Measurements from ENCODE around the gene PTPN20.

Gene PTPN20

DNA sequence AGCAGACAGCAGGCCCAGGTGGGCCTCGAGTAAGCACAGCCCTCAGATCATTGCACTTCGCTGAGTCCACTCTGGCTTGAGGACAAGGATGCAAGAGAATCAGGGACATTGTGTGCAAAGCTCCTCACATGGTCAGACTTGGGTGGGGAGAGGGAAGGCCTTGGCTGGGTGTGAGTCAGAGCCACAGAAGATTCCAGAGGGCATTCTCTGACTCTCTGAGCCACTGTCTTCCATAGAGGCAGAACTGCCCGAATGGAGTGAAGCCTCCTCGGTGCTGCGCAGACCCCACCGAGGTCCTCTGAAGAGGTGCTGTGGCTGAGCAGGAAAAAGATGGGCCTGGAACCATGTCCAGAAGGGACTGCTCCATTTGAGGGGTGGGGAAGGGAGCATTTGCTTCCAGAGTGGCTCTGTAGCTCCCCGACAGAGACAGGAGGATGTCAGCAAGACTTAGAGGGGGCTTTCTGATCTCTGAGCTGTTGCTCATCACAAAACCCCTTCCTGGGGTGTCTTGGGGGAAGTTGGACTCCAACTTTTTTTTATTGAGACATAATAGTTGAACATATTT is 120.8 kb downstream of the PTPN20 start:
- in situ Hi-C loops (cut with MboI; ENCODE audit: low sequenced_read_pairs): loop anchor here (10.0 kb wide), 1 partner anchor 273 kb away; the partner anchor contains the start of gene GDF10

DNA sequence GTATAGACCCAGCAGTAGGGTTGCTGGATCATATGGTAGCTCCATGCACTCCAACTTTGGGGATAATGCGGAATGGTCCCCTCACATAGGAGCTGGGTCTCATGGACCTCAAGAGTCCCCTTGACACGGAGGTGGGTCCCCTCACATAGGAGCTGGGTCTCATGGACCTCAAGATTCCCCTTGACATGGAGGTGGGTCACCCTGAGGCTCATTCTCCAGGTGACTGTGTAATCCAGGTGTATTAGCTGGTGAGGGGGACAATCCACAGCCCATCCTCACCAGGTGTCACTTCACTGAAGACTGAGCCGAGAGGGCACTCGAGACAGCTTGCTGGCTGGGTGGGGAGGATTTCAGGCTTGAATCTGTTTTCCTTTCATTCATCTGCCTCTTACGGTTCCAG is 121.9 kb downstream of the PTPN20 start:
- in situ Hi-C loops (cut with MboI; ENCODE audit: low sequenced_read_pairs): loop anchor here (10.0 kb wide), 1 partner anchor 272 kb away; the partner anchor contains the start of gene GDF10

GRCh38 chr10:47033541-47034270 is 122.5 kb downstream of the PTPN20 start:
- in situ Hi-C loops (cut with MboI; ENCODE audit: low sequenced_read_pairs): loop anchor here (10.0 kb wide), 1 partner anchor 271 kb away; the partner anchor contains the start of gene GDF10

DNA sequence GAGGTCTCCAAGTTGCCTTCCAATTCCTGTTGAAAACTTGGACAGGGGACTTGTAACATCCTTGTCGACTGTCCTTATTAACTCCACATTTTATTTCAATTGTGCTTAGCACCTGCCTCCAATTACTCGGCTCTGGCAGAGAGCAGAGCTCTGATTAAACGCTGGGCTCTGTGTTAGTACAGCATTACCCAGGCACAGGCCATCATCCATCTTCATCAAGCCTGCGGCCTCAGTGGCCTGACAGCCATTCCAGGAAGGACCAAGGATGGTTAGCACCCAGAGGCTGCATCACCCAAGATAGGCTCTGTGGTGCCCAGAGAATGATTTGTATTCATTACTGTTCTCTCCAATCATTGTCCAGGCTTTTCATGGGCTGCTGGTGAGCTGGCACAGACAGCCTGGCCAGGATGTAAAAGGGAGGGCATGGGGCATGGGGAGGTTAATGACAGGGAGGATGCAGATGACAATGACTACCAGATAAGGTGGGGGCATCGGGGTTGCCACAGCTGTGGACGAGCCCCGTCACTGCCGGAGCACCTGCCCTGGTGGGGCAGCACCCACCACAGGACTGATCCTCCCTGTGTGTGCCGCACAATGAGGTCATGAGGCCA is 123.3 kb downstream of the PTPN20 start:
- in situ Hi-C loops (cut with MboI; ENCODE audit: low sequenced_read_pairs): loop anchor here (10.0 kb wide), 1 partner anchor 270 kb away; the partner anchor contains the start of gene GDF10

- in situ Hi-C loops (cut with MboI; ENCODE audit: low sequenced_read_pairs): loop anchor here (10.0 kb wide), 1 partner anchor 270 kb away; the partner anchor contains the start of gene GDF10
Measured at GRCh38 chr10:47035171-47035818, 124.1 kb downstream of the PTPN20 start.

DNA sequence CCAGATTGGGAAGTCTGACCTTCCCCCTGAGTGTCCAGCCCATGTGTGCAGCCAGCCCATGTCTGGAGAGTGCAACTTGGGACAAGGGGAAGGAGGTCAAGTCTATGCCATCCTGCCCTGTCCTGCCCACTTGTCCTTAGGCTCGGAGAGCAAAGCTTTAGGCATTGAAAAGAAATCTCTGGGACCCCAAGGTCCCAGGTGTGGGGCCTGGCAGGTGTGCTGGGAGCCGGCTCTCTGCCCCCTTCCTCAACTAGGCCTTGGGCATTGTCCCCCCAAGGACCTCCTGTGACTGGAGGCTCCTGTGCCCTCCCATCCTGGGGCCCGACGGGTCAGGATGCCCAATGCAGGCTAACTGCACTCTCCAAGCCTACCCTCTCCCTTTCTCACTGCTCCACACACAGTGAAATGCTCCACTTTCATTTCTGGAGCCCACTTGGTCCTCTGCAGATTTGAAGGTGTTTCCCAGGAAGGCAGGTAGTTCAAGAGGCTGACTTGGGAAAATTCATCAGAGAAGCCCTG is 124.7 kb downstream of the PTPN20 start:
- in situ Hi-C loops (cut with MboI; ENCODE audit: low sequenced_read_pairs): loop anchor here (10.0 kb wide), 1 partner anchor 269 kb away; the partner anchor contains the start of gene GDF10

GRCh38 chr10:47036771-47037170 is 125.5 kb downstream of the PTPN20 start:
- in situ Hi-C loops (cut with MboI; ENCODE audit: low sequenced_read_pairs): loop anchor here (10.0 kb wide), 1 partner anchor 268 kb away; the partner anchor contains the start of gene GDF10

GRCh38 chr10:47037654-47038425 is 126.6 kb downstream of the PTPN20 start:
- in situ Hi-C loops (cut with MboI; ENCODE audit: low sequenced_read_pairs): loop anchor here (10.0 kb wide), 1 partner anchor 267 kb away; the partner anchor contains the start of gene GDF10

DNA sequence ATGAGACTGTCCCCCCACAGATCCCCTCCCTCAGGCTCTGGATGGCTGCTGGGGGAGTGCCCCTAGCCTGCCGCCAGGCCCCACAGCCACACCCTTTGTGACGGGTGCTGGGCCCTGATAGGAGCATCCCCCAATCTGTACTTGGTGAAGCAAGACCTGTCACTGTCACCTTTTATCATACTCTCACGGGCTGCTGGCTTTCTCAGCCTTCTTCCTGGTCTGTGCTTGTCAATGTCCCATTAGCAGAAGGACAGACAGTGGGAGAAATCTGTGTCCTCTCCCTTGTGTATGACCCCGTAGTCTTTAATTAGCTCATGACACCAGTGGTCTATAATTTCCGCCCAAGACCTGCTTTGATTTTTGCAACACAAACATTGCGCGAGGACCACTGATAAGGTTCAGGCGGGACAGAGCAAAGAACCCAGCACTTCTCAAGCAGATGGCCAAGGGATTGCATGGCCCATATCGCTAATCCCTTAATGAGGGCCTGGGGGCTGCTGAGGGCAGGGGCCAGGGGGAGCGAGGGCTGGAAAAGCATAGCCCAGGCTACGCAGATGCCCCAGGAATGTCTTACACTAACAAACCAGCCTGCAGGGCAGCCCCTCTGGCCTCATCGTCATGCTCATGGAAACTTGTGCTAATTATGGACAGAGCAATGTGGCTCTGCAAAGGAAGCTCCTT is 127.8 kb downstream of the PTPN20 start:
- in situ Hi-C loops (cut with MboI; ENCODE audit: low sequenced_read_pairs): loop anchor here (10.0 kb wide), 1 partner anchor 266 kb away; the partner anchor contains the start of gene GDF10

- in situ Hi-C loops (cut with MboI; ENCODE audit: low sequenced_read_pairs): loop anchor here (10.0 kb wide), 1 partner anchor 265 kb away; the partner anchor contains the start of gene GDF10
Measured at GRCh38 chr10:47039562-47039913, 128.3 kb downstream of the PTPN20 start.

GRCh38 chr10:47040041-47040491 is 128.8 kb downstream of the PTPN20 start:
- in situ Hi-C loops (cut with MboI; ENCODE audit: low sequenced_read_pairs): no loop called here

DNA sequence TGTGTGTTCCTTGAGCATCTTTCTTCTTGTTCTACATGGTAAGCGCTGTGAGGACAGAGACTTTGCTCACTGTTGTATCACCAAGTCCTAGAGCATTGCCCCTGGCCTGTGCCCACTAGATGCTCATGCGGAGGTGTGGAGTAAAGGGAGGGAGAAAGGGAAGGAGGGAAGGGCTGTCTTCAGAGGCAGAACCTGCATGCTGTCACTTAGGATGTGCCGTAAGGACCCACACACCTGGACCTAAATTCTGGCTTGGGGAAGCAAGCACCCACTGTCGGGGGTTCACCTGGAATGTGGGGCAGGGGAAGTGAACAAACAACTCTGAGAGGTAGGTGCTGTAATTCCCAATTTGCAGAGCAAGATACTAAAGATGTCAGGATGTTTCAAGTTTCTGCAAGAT is 129.5 kb downstream of the PTPN20 start:
- in situ Hi-C loops (cut with MboI; ENCODE audit: low sequenced_read_pairs): no loop called here

- in situ Hi-C loops (cut with MboI; ENCODE audit: low sequenced_read_pairs): no loop called here
Measured at GRCh38 chr10:47041396-47042198, 130.4 kb downstream of the PTPN20 start.

GRCh38 chr10:47042199-47042473 is 130.9 kb downstream of the PTPN20 start:
- in situ Hi-C loops (cut with MboI; ENCODE audit: low sequenced_read_pairs): no loop called here

DNA sequence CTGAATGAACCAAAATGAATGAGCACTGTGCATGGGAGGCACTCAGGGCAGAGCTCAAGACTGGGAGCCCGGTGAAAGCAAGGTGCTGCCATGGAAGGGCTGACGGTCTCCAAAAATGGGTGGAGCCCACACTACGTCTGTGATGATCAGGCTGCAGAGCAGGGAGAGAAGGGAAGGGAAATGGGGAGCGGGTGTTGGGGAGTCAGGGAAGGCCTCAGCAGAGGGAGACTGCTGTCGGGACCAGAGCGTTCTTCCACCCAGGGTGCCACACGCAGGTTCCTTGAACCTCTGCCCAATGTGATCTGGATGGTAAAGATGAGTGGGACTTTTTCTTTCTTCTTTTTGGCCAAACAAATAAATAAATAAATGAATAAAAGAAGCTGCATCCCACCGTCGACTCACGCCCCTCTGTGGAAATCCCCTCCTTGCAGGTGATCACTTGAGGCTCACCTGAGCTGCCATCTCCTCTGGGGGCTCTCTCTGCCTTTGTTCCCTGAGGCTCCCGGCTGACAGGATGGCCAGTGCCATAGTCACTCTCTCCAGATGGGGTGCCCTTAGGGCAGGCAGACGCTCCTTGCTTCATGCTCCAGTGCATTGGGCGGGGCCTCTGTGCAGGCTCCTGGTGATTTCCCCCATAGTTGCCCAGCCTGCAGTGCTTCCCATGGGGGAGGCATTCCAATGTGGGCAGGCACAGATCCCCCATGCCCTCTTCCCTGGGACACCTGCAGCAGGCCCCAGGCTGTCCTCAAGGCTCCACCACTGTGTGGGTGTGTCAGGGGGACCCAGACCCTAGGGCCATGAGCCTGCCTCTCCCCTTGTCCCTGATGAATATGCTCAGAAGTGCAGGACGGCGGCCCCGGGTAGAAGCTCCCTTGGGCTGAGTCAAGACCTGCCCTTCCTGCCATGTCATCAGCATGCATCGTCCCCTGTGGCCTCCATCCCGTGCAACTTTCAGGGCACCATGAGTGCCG is 131.8 kb downstream of the PTPN20 start:
- in situ Hi-C loops (cut with MboI; ENCODE audit: low sequenced_read_pairs): no loop called here

GRCh38 chr10:47043928-47044538 is 132.8 kb downstream of the PTPN20 start:
- in situ Hi-C loops (cut with MboI; ENCODE audit: low sequenced_read_pairs): no loop called here

- in situ Hi-C loops (cut with MboI; ENCODE audit: low sequenced_read_pairs): no loop called here
Measured at GRCh38 chr10:47044741-47045140, 133.5 kb downstream of the PTPN20 start.

All from HL-60/S4 treated with retinoic acid at 250 ng/mL for 4 days and 3 days (cell line).